ENCODE measurements around the gene BFSP2.
"Not testable (repeated sequence)": the region's sequence is repeated elsewhere in the genome, so short reads cannot be mapped to it uniquely, and the experiment has no call there.

The BFSP2 gene

DNA sequence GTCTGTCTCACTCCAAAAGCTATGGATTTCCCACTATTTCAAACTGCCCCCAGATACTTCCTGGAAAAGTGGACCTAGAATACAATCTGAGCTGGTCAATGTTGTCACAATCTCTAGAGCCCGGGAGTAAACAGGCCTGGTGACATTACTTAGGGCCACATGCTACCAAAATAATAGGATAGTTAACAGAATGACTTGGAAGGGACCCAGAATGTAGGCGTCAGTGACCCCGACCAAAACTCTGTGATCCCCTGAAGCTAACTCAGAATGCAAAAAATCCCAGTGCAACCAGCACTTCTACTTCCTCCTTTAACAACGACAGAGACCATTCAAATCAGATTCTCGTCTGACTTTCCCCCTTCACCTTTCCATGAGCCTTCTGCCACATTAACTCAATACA lies 122.1 kb downstream of the BFSP2 start:
- no peak for DNase-seq (ENCODE audit: low read depth)

- DNase-seq (ENCODE audit: low read depth) = not testable (repeated sequence)
Observed at GRCh38 chr3:133523758-133524157, 123.9 kb downstream of the BFSP2 start.
